ENCODE results near the gene SULF2.

- TF ChIP-seq SUZ12 (IDR thresholded peaks at IDR 0.05; ENCODE audit: extremely low read depth, insufficient read depth, insufficient read length) (no peak), YY1 (IDR thresholded peaks at IDR 0.05; ENCODE audit: insufficient read depth, insufficient read length) (no peak), ZNF274 (IDR thresholded peaks at IDR 0.05; ENCODE audit: low read depth, low read length) (no peak)
Measured at GRCh38 chr20:47673671-47673955, 111.7 kb downstream of the SULF2 start.
